CD4-positive, alpha-beta T cell treated with Interleukin-17A for 1 hour (primary cell): ENCODE results near the gene NTN3.
A peak's percentile ranks its signal among the peaks of the same experiment; 100 is the strongest.
"Not testable (repeated sequence)": the region's sequence is repeated elsewhere in the genome, so short reads cannot be mapped to it uniquely, and the experiment has no call there.

ENCODE experiments used
- DNase-seq: peaks from one replicate; pipeline ENCODE4 v3.0.0-alpha.2; 2020

NTN3 gene

DNA sequence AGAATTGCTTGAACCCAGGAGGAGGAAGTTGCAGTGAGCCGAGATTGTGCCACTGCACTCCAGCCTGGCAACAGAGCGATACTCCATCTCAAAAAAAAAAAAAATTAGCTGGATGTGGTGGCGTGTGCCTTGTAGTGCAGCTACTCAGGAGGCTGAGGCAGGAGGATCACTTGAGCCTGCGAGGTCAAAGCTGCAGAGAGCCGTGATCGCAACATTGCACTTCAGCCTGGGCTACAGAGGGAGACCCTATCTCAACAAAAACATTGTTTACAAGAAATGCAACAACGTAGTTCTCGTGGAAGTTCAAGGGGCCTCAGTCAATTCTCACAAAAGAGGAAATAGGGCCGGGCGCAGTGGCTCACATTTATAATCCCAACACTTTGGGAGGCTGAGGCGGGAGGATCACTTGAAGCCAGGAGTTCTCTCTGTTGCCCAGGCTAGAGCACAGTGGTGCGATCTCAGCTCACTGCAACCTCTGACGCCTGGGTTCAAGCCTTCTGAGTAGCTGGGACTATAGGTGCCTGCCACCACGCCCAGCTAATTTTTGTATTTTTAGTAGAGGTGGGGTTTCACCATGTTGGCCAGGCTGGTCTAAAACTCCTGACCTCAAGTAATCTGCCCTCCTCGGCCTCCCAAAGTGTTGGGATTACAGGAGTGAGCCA is 29.8 kb upstream of the NTN3 start:
- not testable (repeated sequence) for DNase-seq

DNA sequence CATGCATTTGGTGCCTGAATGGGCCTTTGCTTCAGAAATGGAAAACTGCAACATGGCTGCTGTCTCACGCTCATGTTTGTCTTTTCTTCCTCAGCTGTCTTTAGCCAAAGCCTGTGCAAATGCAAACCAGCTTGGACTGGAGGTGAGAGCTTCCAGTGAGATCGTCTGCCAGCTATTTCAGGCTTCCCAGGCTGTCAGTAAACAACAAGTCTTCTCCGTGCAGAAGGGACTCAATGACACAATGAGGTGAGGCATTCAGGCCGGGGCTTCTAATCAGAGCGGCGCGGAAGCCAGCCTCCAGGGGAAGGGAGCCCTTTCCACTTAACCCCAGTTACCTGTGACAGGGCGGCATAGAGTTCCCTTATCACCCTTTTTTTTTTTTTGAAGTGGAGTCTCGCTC is 27.5 kb upstream of the NTN3 start:
- no peak for DNase-seq

DNA sequence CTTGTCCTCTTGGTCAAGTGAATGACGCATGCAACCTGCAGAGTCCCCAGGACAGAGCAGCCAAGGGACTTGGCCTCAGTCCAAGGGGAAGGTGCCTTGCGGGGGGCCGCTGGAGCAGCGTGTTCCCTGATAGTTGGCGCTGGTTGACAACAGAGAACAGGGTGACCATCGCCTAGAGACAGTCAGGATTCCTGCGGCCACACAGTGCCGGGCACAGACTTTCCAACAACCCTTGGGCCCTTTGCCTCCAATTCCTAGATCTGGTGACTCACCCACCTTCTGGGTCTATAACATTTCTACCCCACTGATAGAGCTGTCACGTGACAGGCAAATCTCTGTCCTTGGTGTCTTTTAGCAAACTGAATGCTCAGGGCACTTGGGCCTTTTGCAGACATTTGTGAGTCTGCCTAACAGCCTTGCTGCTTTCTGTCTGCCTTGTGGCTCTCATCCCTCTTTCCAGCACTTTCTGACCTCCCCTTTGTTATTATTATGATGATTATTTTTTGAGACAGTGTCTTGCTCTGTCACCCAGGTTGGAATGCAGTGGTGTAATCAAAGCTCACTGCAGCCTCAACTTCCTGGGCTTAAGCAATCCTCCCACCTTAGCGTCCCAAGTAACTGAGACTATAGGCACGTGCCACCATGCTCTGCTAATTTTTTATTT is 23.0 kb upstream of the NTN3 start:
- no peak for DNase-seq

DNA sequence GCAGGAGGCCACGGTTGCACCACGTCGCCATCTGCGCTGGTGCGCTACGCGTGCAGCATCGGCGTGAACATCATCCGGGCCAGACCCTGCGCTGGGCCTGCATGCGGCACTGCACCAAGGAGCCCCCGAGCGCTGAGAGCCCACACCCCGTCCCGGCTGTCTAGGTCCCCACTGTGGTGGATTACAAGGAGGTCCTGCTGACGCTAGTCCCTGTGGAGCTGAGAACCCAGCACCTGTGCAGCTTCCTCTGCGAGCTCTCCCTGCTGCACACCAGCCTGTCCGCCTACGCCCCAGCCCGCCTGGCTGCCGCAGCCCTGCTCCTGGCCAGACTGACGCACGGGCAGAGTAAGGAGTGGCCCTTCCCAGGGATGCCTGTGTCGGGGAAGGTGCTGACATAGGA is 22.0 kb upstream of the NTN3 start:
- DNase-seq, result no peak

DNA sequence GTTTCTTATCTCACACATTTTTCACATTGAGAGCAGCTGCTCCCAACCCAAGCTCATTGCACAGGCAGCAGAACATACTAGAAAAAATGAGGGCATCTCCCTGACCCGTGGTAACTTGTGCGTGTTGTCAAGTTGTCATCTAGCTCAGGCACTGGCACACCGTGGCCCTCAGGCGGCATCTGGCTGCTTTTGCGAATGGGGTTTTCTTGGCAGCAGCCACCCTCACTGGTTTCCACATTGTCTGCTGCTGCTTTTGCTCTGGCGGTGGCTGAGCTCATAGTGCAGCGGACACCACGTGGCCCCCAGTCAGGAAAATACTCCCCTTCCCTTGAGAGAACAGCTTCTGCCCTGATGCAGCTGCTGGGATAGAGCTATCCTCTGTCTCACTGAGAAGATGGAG is 20.6 kb upstream of the NTN3 start:
- no peak for DNase-seq

DNA sequence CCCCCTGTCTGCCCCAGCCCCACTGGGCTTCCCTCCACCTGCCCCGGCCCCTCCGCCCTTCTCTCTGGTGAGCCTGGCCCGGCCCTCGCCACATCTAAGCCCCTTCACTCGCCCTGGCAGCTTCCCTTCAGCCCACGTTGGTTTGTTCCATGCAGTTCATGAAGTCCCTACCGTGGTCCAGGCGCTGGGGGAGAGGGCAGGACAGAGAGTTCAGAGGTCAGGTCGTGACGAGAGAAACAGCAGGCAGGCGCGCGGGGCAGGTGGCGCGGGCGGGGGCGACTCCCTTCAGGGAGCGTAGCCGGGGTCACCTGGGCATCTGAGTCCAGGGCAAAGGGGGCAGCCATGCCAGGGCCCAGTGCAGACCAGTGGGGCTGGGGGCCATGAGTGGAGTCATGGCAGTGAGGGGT is 20.1 kb upstream of the NTN3 start:
- DNase-seq, result no peak

DNA sequence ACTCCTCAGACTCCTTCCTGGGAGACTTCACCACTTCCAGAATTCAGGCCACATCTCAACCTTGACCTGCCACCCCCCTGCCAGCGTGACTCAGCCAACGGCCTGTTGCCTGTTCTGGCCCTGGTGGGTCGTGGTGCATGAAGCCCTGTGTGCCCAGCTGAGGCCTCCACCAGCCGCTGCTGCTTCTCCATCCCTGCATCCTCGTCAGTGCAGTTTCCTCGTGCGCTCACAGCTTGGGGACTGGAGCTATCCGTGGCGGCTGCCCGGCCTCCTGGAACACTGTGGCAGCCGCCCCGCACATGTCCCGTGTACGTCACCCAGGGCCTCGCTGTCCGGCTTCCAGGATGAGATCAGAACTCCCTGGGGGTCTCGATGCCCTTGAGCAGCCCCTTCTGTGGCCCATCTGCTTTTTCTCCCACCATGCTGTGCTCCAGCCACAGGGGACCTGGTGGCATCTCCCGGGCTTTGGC is 19.2 kb upstream of the NTN3 start:
- DNase-seq, result no peak

DNA sequence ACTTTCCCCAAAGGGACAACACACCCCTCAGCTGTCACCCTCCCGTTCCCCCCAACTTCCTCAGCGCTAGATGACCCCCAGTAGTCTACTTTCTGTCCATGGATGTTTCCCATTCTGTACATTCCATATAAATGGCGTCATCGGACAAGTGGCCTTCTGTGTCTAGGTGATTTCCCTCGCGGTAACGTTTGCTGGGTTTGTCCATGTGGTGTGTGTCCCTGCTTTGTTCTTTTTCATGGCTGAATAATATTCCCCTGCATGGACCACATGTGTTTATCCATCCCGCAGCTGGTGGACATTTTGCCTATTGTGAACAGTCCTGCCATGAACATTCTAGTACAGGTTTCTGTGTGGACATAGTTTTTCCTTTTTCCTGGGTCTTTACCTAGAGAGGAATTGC is 18.4 kb upstream of the NTN3 start:
- no peak for DNase-seq

DNA sequence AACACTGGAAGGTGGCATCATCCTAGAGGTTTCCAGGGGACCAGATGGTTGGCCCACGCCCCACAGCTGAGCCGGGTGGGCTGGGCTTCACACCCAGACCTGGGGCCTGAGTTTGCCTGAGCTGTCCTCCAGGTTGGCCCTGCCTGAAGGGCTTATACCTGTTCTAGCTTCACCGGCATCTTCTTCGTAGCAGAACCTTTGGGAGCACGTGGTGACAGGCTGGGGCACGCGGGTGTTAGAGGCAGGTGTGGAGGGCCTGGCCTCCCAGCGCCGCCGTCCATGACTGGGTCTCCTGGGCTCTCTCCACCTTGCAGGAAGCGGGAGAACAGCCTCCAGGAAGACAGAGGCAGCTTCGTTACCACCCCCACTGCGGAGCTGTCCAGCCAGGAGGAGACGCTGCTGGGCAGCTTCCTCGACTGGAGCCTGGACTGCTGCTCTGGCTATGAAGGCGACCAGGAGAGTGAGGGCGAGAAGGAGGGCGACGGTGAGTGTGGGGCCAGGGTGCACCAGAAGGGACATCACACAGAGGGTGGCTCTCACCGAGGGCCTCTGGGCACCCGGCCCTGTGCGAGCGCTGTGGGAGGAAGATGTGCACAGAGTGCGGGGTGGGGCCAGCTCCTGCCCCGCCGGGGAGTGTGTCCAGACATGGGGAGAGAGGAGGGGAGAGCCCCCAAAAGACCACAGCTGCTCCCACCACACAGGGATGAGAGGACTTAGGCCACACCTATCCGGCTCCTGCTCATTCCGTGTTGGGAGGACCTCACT is 15.8 kb upstream of the NTN3 start:
- DNase-seq, result no peak

DNA sequence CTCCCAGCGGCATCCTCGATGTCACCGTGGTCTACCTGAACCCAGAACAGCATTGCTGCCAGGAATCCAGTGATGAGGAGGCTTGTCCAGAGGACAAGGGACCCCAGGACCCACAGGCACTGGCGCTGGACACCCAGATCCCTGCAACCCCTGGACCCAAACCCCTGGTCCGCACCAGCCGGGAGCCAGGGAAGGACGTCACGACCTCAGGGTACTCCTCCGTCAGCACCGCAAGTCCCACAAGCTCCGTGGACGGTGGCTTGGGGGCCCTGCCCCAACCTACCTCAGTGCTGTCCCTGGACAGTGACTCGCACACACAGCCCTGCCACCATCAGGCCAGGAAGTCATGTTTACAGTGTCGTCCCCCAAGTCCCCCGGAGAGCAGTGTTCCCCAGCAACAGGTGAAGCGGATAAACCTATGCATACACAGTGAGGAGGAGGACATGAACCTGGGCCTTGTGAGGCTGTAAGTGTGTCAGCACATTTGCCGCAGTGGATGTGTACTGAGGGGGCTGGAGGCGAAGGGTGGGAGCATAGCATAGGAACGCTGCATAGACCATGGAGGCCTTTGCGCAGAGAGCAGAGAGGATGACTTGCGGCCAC is 14.4 kb upstream of the NTN3 start:
- no peak for DNase-seq

DNA sequence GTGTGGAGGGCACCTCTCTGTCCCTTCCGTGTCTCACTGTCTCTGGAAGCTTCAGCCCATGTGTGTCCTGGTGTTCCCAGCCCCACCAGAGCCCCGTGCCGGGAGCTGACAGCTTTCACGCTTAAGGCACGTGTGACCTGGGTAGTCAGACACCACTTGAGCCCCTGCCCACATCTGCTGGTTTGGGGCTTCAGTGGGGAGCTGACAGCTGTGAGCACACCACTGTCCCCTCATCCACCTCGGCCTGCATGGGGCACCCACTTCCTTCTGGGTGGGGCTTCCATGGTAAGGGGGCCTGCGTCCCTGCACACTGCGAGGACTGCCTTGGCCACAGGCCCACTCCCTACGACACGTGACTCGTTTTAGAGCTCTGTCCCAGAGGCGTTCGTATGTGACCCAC is 13.8 kb upstream of the NTN3 start:
- DNase-seq, result no peak

DNA sequence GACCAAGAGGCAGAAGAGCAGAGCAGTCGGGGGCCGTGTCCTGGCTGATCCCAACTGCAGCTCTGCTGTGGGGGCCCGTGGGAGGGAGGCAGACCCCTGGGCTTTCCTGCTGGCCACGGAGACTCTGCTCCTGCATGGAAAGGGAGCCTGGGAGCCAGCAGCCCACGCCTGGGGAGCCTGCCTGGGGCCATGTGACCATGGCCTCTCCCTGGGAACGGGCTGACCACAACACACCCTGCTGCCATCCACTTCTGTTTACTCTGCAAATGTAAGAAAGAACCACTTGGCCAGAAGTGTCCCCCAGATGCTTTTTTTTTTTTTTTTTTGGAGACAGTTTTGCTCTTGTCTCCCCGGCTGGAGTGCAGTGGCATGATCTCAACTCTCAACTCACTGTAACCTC is 13.2 kb upstream of the NTN3 start:
- DNase-seq, result no peak

DNA sequence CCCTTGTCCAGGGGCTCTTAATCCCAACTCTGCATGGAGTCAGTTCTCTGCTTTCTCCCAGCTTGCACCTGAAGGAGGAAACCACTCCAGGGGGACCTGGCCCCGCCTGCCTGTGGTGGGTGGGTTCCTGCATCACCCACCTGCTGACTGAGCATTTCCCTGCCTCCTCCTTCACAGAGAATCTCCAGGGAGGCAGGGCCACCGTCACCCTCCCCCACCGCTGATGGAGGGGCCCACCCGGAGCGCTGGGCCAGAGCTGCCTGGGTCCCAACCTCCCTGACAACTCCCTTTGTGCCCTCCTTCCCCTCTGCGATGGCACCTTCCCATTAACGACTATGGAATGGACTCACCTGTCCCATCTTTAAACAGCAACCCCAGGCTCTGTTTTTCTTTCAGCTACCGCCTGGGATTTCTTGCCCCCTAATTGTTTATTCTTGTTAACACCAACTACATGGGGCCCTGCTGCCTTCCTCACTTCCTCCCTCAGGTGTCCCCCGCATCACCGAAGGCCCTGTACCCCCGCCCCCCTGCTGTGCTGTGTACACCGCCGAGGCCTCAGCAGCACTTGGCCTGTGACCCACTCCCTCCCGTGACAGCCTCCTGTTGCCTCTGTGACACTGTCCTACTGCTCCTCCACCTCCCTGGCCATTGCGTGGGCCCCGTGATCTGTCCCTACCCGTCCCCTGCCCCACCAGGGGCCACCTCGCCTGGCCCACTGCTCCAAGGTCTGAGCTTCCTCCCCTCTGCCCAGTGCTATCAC is 12.0 kb upstream of the NTN3 start:
- no peak for DNase-seq

DNA sequence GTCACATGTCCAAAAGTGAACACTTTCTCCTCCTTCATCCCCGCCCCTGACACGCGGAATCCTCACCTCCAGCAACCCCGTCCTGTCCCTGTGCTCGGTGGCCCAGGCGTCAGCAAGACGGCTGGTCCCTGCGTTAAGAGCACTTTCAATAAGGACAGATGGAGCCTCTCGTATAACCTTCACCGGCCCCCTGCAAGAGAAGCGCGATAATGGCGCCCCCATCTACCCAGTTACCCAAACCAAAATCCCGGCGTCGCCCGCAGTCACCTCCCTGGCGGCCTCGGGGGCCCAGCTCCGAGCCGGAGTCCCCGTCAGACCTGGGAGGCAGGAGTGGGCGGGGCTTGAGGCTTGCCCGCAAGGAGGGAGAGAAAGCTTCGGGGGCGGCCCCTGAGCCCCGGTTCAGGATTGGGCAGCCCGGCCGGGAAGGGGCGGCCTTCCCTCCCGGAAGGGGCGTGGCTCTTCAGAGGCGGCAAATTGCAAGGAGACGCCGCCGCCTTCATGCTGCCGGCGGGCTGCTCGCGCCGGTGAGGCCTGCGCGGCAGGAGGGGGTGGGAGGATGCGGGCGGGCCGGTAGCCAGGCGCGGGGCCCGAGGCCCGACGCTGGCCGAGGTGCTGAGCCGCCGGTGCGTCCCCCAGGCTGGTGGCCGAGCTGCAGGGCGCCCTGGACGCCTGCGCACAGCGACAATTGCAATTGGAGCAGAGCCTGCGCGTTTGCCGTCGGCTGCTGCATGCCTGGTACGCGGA is 11.3 kb upstream of the NTN3 start, which contains the start of gene TEDC2:
Gene TEDC2, plus strand, starts transcription at position 463 of the 744 bp plus-strand sequence. Its CDS starts 36 bp downstream, at position 499.
- peak; percentile 96 for DNase-seq

DNA sequence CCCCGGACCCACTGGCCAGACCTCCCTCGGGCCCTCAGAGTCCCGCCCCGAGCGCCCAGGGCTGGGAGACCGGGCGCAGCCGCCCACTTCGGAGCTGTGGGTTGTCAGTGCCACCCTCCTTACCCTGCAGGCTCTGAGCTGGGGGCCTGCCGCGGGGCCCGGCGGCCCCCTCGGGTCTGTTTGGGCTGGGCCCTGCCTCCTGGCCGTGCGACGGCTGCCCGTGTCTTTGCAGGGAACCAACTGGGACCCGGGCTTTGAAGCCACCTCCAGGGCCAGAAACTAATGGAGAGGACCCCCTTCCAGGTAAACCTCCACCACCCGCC is 10.7 kb upstream of the NTN3 start:
- DNase-seq, result no peak

DNA sequence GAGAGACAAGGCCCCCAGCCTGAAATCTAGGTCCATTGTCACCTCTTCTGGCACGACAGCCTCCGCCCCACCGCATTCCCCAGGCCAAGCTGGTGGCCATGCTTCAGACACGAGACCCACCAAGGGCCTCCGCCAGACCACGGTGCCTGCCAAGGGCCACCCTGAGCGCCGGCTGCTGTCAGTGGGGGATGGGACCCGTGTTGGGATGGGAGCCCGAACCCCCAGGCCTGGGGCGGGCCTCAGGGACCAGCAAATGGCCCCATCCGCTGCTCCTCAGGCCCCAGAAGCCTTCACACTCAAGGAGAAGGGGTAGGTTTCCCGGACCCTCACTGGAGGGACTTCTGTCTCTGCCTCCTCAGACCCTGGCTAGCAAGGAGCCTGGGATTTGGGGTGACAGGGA is 10.2 kb upstream of the NTN3 start:
- no peak for DNase-seq

DNA sequence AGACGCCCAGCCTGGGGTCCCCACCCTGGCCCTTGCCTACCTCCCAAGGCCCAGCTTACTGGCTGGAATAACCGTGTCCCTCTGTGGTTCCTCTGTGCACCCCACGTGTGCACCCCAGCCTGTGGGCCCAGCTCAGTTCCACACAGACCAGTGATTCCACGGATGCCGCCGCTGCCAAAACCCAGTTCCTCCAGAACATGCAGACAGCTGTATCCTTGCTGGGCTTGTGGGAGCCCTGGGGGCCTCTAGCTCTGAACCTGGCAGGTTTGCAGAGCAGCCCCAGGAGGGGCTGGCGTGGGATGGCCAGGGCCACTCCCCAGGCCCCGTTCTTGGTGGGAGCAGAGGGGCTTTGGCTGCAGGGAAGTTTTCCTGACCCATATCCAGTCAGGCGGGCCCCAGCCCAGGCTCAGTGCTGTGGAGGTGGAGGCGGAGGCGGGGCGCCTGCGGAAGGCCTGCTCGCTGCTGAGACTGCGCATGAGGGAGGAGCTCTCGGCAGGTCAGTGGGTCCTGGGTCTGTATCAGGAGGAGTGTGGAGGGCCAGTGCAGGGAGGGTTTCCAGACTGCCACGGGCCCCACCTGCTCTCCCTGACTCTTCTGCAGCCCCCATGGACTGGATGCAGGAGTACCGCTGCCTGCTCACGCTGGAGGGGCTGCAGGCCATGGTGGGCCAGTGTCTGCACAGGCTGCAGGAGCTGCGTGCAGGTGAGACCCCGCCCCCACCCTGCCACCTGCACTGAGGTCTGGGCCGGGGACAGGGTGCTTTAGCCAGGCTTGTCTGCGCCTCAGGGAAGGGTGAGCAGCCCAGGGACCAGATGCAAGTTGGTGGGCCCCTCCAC is 8.8 kb upstream of the NTN3 start:
- no peak for DNase-seq

DNA sequence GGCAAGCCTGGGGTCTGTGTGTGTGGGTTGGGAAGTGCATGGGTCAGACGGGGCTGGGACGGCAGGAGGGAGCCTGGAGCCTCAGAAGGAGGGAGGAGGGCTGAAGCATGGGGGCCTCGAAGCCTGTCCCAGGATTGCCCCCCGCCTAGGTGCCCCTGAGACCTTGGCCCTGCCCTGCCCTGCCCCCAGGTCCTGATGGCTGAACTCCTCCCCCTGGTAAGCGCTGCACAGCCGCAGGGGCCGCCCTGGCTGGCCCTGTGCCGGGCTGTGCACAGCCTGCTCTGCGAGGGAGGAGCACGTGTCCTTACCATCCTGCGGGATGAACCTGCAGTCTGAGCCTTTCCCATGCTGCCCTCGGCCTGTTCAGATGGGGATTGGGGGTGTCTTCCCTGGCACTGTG is 6.8 kb upstream of the NTN3 start:
- no peak for DNase-seq

DNA sequence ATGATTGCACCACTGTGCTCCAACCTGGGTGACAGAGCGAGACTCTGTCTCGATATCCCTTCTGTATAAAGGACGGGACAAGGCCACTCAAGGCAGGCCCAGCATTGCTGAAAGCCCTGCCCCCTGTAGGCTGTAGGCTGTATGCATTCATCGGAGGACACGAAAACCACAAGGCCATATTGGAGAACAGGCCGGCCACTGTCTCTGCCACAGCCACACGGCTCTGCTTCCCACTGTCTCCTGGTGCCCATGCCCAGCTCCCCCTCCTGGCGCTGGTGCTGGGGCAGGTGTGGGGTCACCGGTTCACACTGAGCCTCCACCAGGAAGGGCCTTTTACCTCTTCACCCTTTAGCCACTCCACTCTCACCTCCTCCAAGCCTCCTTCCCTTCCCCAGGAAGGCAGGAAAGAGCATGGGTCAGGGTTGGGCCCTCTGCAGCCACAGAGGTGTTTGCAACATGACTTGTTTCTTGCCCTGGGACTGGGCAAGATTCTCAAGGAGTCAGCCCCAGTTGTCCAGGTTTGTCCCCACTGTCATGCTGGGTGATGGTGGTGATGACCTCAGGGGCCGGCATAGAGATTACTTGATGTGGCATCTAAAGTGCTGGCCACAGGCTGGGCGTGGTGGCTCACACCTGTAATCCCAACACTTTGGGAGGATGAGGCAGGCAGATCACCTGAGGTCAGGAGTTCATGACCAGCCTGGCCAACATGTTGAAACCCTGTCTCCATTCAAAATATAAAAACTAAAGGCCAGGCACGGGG is 5.3 kb upstream of the NTN3 start:
- no peak for DNase-seq
